ENCODE measurements around the gene RAD51D.

- TF ChIP-seq CTCF (IDR thresholded peaks at IDR 0.05) = no peak
- TF ChIP-seq POLR2A (IDR thresholded peaks at IDR 0.05) = no peak
Observed at GRCh38 chr17:35052780-35053179, 66.9 kb downstream of the RAD51D start.
